Stimulated activated CD8-positive, alpha-beta memory T cell treated with anti-CD3 and anti-CD28 coated beads, Interleukin-12 subunit alpha, Interleukin-12 subunit beta, amount 100 ng/mL, for 1 hour (primary cell): ENCODE results near the gene WDR48.
"Not testable (repeated sequence)": the region's sequence is repeated elsewhere in the genome, so short reads cannot be mapped to it uniquely, and the experiment has no call there.

Source experiments
- DNase-seq: peaks from one replicate; pipeline ENCODE4 v3.0.0-alpha.2; 2020; ENCODE audit warnings: low read depth

Gene WDR48

DNA sequence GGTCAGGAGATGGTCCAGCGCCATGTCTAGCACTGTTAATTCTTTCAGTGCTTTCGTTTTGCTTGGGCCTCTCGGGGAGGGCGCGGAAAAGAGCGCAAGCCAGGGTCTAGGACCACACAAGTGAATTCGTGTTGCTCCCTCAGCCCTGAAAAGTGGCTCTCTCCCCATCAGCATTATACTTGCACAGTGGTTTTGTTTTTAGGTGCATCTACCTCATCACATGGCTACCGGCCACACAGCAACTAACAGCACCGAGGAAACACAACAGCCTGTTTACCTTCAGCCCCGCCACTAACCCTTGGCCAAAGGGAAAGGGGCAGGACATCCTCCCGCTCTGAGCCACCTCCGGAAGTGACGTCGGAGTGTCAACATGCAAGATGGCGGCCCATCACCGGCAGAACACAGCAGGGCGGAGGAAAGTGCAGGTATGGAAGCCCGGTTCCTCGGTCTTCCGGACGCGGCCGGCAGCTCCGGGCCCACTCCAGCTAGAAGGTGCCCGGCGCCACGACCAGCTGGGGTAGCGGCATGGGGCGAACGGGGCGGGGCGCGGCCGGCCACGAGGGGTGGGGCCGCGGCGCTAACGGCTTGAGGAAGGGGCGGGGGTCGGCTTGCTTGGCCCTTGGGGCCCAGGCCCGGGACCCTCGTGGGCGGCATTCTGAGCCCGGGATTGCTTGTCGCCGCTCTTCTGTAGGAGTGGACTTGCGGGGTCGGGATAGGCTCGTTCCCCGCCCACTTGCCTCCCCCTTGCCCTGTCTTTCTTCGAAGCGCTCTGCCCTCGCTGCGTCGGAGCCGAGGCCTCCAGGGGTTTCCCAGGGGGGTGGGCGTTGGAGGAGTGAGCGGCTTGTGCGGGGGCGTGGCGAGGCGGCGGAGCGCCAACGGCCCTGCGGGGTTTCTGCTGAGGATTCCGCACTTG, at the start of gene WDR48, which contains the start of gene SCN11A:
TSS of gene WDR48 (plus strand) at position 368 of the 913 bp plus-strand sequence. CDS start at position 378, 10 bp downstream.
TSS of gene SCN11A (minus strand) at position 296 of the 913 bp plus-strand sequence. CDS start 101,582 bp downstream, outside the sequence.
- peak; percentile 87 for DNase-seq

- no peak for DNase-seq
Measured at GRCh38 chr3:39005295-39005694, 46.5 kb upstream of the WDR48 start.

- DNase-seq, result no peak
Measured at GRCh38 chr3:39011191-39011736, 40.6 kb upstream of the WDR48 start.

DNA sequence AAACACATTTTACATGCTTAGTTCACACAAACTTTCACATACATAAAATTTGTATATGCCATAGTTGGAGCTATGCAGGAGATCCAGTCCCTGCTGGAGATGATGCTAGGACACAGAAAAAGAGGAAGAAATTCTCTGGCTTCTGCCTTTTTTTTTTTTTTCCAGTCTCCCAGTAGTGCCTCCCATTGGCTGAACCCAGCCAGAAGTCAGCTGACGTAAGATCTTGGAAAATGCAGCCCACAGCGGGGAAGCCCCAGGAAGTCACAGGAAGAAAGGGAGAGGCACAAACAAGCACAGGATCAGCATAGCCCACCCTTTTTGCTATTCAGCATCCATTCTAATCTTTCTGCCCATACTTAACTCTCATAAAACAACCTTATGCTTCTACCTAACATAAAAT, 38.5 kb upstream of the WDR48 start:
- DNase-seq, result no peak

- DNase-seq, result no peak
Measured at GRCh38 chr3:39013921-39014509, 37.8 kb upstream of the WDR48 start.

DNA sequence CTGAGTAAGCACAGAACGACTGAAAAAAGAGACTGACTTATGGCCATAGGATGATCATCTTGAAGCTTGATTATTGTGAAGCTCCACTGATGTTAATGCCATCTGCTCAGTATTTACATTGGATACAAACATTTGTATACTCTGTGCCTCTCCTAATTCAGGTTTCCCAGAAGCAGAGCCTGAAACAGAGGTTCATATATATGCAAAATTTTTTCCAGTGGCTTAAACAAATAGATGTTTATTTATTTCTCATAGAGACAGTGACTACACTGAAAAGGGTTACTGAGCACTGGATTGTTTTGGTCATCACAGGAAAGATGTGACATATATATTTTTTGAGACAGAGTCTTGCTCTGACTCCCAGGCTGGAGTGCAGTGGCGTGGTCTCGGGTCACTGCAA, 36.4 kb upstream of the WDR48 start:
- DNase-seq, result no peak

DNA sequence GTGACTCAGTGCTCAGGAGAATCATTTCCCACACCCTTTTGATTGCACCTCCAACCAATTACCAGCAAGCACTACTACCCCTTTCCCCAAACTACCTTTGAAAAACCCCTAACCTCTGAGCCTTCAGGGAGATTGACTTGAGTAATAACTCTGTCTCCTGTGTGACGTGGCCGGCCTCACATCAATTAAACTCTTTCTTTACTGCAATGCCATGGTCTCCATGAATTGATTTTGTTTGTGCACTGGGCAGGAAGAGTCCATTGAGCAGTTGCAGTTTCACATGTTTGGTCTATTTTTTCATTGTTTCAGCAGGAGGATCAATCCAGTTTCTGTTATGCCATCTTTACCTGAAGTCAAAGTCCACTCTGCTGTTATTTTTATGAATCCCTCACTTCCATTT, 32.5 kb upstream of the WDR48 start:
- no peak for DNase-seq

DNA sequence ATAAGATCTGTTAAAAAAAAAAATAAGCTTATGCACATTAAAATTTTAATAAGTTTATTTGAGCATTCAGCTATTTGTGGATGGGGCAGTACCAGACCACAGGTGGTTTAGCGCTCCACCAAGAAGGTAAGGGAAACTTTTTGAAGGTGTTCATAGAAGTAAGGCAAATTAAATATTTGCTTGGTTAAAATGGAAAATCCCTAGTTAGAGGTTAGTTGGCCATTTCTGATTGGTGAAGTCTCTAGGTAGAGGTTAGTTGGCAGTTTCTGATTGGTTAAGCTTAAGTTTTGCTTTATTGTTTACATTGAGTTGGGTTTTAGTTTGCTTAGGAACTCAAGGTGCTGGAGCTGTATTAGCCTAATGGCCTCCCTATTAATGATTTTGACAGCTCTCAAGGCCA, 30.8 kb upstream of the WDR48 start:
- no peak for DNase-seq

DNA sequence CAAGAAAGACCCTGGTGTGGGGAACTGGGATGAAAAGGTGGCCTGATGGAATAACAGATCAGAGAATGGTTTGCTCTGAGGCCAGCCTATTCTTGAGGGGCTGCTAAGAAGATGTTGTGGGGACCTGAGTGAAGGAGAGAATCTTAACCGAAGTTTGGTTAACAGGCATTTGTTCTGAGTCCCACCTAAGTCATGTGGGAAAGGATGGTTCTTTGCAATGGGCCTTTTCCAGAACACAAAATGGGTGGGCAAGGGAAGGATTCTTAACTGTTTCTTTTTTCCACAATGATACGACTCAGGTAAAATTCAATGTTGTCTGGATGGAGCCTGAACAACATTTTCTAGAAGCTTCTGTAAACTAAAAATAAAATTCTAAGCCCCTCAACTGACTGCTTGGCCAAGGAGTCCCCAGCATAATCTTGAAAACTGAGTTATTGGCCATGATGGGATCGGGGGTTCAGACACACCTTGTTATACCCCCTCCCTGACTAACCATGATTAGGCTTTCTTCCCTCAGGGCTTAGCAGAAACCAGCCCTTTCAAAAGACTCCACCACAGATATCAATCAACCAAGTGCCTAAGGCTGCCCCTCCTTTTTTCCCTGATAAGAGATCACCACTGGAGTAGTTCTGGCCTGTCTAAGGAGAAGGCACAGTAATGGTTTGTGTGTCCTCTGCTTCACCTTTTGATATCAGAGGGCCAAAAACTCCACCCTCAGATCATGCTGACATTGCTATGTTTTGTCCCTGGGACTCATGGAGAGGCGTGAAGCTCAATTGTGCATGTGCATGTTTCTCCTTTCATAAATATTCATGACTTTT, 30.1 kb upstream of the WDR48 start:
- DNase-seq, result no peak

GRCh38 chr3:39022286-39022630, 29.6 kb upstream of the WDR48 start:
- DNase-seq, result no peak

DNA sequence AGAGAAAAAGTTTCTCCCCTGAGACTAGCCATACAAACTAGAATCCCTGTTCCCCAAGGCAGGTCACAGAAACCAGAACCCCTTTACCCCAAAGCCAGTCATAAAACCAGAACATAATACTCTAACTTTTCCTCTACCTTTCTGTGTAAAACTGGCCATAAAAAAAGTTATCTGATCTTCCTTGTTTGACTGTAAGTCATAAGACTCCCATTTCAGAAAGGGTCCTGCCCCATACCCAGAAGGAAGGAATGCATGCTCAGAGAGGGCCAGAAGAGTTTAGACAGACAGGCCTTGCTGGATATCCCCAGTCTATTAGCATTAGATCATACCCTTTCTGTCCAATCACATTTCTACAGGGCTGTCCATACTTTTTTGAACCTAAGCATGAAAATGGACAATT, 27.3 kb upstream of the WDR48 start:
- DNase-seq, result no peak

GRCh38 chr3:39025222-39025970, 26.4 kb upstream of the WDR48 start:
- no peak for DNase-seq

DNA sequence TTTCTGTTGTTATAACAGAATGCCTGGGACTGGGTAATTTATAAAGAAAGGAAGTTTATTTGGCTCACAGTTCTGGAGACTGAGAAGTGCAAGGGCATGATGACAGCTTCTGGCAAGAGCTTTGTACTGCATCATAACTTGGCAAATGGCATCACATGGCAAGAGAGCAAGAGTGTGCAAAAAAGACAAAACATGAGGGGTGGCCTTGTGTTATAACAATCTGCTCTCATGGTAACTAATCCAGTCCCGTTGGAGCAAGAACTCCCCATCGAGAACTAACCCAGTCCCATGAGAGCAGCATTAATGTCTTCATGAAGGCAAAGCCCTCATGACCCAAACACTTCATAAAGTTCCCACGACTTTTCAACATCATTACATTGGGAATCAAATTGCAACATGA, 23.3 kb upstream of the WDR48 start:
- DNase-seq, result no peak

GRCh38 chr3:39029556-39029955, 22.3 kb upstream of the WDR48 start:
- no peak for DNase-seq

- DNase-seq, result no peak
Measured at GRCh38 chr3:39038165-39038564, 13.7 kb upstream of the WDR48 start.

GRCh38 chr3:39050029-39050428, 1.8 kb upstream of the WDR48 start:
- no peak for DNase-seq

- DNase-seq, result no peak
Measured at GRCh38 chr3:39052583-39052982, 767 bp downstream of the WDR48 start.

GRCh38 chr3:39053696-39054095, 1.9 kb downstream of the WDR48 start:
- no peak for DNase-seq

GRCh38 chr3:39056151-39056550, 4.3 kb downstream of the WDR48 start:
- DNase-seq, result no peak

DNA sequence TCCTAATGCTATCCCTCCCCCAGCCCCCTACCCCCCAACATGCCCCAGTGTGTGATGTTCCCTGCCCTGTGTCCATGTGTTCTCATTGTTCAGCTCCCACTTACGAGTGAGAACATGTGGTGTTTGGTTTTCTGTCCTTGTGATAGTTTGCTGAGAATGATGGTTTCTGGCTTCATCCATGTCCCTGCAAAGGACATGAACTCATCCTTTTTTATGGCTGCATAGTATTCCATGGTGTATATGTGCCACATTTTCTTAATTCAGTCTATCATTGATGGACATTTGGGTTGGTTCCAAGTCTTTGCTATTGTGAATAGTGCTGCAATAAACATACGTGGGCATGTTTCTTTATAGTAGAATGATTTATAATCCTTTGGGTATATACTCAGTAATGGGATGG, 9.4 kb downstream of the WDR48 start:
- DNase-seq, result not testable (repeated sequence)

DNA sequence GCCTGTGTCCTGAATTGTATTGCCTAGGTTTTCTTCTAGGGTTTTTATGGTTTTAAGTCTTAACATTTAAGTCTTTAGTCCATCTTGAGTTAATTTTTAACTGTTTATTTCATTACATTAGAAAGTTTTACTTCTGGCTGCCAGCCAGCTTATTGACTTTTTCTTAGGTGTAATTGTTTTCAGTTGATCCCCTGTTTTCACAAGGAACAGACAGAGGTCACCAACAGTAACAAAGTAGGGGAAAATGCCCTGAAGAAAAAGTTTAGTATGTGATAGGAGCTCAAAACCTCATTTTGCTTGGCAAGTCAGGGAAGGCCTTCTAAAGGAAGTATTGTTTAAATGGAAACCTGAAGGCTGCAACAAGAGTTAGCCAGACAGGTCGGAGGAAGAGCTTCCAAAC, 10.4 kb downstream of the WDR48 start:
- DNase-seq, result no peak

DNA sequence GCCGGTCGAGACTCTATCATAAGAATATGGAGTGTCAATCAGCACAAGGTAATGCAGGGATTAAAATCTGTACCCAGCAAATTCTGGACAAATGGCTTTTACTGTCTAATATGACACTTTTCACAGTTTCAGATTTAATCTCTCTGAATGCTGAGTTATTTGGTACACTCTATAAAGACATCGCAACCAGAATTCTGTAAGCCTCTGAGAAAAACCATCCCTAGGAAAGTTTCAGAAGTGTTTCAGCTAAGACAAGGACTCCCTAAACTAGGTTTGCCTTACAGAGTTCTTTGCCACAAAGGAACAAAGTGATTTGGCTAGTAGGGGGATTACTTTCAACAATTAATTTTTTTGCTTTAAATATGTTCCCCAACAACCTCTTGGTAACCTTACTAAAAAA, 11.3 kb downstream of the WDR48 start:
- no peak for DNase-seq
